ENCODE measurements around the gene TTLL7. TPM values are rescaled to one million over a fixed set of nuclear protein-coding genes. Genes with fewer than 3 reads are reported as not detected.

The TTLL7 gene
- total RNA-seq, 4 donors from 2014 or later, result 3.1 to 9.1 (median 6.6) TPM

- DNase-seq (ENCODE audit: low spot score) (no peak), ATAC-seq (ENCODE audit: low FRiP score) (no peak)
Measured at GRCh38 chr1:83912876-83913275, 86.1 kb downstream of the TTLL7 start.

DNA sequence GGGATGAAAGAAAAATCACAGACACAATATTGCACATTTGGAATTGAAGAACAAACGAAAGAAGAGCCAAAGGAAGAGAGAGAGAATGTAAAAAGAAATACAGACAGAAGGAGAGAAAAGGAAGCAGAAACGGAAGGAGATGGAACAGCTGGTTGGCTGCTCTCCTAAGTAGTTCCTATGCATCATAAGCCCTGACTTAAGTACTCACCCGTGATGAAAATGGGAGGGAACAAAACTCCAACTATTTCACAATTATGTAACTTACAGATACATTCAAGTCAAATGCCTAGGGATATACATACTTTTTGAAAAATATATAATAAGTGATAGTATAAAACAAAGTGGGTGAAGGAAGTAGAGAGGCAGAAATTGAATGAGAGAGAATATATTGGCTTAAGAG, 88.5 kb downstream of the TTLL7 start:
- no peak for TF ChIP-seq CTCF (IDR thresholded peaks at IDR 0.05)
- no peak for DNase-seq (ENCODE audit: low spot score)
- no peak for ATAC-seq (ENCODE audit: low FRiP score)

More at GRCh38 chr1:83912876-83913275, 86.1 kb downstream of the TTLL7 start:
- TF ChIP-seq CTCF (IDR thresholded peaks at IDR 0.05), result no peak

- DNase-seq (ENCODE audit: low spot score), result no peak
- TF ChIP-seq CTCF (IDR thresholded peaks at IDR 0.05), result no peak
- no peak for ATAC-seq (ENCODE audit: low FRiP score)
Measured at GRCh38 chr1:83909687-83910086, 89.2 kb downstream of the TTLL7 start.

DNA sequence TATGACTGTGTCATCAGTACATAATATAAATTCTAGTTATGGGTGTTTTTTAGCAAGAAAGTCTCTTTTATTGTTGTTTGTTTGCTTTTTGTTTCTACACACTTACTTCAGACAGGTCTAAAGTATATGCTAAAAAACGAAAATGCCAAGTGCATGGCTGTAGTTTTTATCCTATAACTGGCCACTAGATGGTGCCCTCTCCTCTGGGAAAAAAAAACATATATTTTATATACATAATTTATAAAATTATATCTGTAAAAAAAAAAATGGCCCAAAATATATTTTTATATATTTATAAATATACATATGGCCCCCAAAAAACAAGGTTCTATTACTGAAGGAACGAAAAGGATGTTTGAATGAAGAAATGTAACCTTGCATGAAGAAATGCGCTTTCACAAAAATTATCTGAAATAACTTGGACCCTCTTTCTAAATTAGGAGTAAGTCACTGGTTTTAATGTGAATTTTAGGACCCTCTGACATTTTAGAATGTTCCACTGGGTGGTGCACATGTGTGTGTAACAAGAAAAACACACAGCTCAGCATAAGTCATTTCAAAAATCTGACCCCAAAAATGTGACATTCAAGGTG, 93.5 kb downstream of the TTLL7 start:
- TF ChIP-seq CTCF (IDR thresholded peaks at IDR 0.05), result no peak
- ATAC-seq (ENCODE audit: low FRiP score) (no peak), DNase-seq (ENCODE audit: low spot score) (no peak)

GRCh38 chr1:83901547-83902155, 97.3 kb downstream of the TTLL7 start:
- no peak for DNase-seq (ENCODE audit: low spot score)
- no peak for TF ChIP-seq CTCF (IDR thresholded peaks at IDR 0.05)
- no peak for ATAC-seq (ENCODE audit: low FRiP score)

- no peak for ATAC-seq (ENCODE audit: low FRiP score)
- TF ChIP-seq CTCF (IDR thresholded peaks at IDR 0.05), result no peak
- DNase-seq (ENCODE audit: low spot score), result no peak
Measured at GRCh38 chr1:83900524-83900923, 98.4 kb downstream of the TTLL7 start.

GRCh38 chr1:83897516-83897915, 101.4 kb downstream of the TTLL7 start:
- ATAC-seq (ENCODE audit: low FRiP score) (no peak), DNase-seq (ENCODE audit: low spot score) (no peak)
- no peak for TF ChIP-seq CTCF (IDR thresholded peaks at IDR 0.05)
